ENCODE results near the gene PTMA. TPM values are rescaled to one million over a fixed set of nuclear protein-coding genes. Genes with fewer than 3 reads are reported as not detected.
A peak's percentile ranks its signal among the peaks of the same experiment; 100 is the strongest.

Gene PTMA
- total RNA-seq, 1 experiment from 2014 or later = 1,354 TPM

DNA sequence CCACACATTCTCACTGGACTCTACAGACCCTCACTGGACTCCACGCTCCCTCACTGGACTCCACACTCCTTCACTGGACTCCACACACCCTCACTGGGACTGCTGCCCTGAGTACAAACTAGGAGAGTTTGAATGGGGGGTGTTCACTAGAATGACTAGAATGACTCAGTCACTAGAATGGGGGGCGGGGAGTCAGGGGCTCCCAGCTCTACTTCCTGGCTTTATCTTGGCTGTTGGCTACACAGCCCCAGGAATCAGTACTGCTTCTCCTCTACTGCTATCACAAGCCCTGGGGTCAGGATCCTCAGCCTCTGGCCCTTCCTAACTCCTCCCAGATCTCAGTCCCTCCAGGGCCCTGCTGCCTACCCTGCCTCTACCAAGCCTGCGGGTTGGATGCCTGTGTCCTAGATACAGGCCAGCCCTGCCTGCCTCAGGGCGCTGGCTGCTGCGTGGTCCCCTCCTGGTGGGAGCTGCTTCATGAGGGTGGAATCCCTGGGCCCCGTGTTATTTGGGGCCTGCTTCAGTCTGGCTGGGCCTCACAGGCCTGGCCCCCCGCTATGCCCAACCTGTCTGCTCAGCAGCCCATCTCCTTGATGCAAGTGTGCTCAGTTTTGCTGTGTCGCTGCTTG, 7.8 kb downstream of the PTMA start:
- Mint-ChIP-seq H3K27ac (ENCODE audit: unreplicated experiment) (peak overlapping the region; percentile 26), H3K27me3 (ENCODE audit: unreplicated experiment) (no peaks in the 10 kb centered on the region), H3K36me3 (ENCODE audit: insufficient read depth, unreplicated experiment) (peaks cover 49% of the 10 kb centered on the region), H3K4me3 (ENCODE audit: low read depth, unreplicated experiment) (no peak overlapping the region), H3K4me1 (ENCODE audit: low read depth, unreplicated experiment) (peaks cover 44% of the 10 kb centered on the region), H3K9me3 (ENCODE audit: low read depth, unreplicated experiment) (no peaks in the 10 kb centered on the region)
- intact Hi-C loops (cut with micrococcal nuclease; ENCODE audit: unreplicated experiment) = loop anchor here (1.0 to 2.0 kb wide), 3 partner anchors 39 to 103 kb away; no protein-coding TSS in a partner anchor
- CTCF ChIA-PET = interaction anchor here (0.6 to 5.3 kb wide), 3 partner anchors 39 to 103 kb away, joined by 4 to 78 read pairs (median 22); no protein-coding TSS in a partner anchor
- no peak for DNase-seq
- no TSS peak for BruUV-seq (replicated peaks)
- TF ChIP-seq, protein P1, sequence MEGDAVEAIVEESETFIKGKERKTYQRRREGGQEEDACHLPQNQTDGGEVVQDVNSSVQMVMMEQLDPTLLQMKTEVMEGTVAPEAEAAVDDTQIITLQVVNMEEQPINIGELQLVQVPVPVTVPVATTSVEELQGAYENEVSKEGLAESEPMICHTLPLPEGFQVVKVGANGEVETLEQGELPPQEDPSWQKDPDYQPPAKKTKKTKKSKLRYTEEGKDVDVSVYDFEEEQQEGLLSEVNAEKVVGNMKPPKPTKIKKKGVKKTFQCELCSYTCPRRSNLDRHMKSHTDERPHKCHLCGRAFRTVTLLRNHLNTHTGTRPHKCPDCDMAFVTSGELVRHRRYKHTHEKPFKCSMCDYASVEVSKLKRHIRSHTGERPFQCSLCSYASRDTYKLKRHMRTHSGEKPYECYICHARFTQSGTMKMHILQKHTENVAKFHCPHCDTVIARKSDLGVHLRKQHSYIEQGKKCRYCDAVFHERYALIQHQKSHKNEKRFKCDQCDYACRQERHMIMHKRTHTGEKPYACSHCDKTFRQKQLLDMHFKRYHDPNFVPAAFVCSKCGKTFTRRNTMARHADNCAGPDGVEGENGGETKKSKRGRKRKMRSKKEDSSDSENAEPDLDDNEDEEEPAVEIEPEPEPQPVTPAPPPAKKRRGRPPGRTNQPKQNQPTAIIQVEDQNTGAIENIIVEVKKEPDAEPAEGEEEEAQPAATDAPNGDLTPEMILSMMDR (IDR thresholded peaks at IDR 0.05; ENCODE audit: unreplicated experiment) = no peak

DNA sequence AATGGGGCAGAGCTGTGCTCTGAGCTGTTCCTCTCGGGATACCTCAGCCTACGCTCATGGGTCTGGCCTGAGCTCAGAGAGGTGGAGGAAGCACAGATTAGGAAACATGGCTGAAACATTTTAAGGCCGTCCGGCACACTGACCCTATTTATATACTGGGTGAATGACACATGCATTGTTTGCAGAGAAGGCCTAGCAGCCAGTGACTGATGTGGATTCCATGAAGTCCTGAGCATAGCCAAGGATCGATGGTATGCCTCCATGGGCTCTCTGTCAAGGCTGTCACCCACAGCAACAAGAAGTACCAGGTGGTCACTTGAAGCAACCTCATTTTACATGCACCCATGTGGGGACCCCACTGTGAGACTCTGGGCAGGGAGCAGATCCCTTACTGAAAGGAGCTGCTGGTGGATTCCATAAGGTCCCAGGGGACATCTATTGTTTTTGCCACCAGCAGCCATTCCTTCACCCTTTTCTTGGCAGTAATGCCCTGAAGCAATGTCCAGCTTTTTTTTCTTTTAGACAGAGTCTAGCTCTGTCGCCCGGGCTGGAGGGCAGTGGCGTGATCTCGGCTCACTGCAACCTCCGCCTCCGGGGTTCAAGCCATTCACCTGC, 8.4 kb downstream of the PTMA start:
- H3K9me3 Mint-ChIP-seq (ENCODE audit: low read depth, unreplicated experiment) = no peaks in the 10 kb centered on the region
- H3K4me3 Mint-ChIP-seq (ENCODE audit: low read depth, unreplicated experiment) = no peak overlapping the region
- intact Hi-C loops (cut with micrococcal nuclease; ENCODE audit: unreplicated experiment) = no loop called here
- TF ChIP-seq, protein P1 (IDR thresholded peaks at IDR 0.05; ENCODE audit: unreplicated experiment) = no peak
- DNase-seq = no peak
- peaks cover 43% of the 10 kb centered on the region for H3K36me3 Mint-ChIP-seq (ENCODE audit: insufficient read depth, unreplicated experiment)
- no TSS peak for BruUV-seq (replicated peaks)
- H3K4me1 Mint-ChIP-seq (ENCODE audit: low read depth, unreplicated experiment) = peaks cover 37% of the 10 kb centered on the region
- no peaks in the 10 kb centered on the region for H3K27me3 Mint-ChIP-seq (ENCODE audit: unreplicated experiment)
- H3K27ac Mint-ChIP-seq (ENCODE audit: unreplicated experiment) = no peak overlapping the region
- CTCF ChIA-PET = interaction anchor here (5.3 kb wide), 1 partner anchor 39 kb away, joined by 78 read pairs; no protein-coding TSS in a partner anchor

DNA sequence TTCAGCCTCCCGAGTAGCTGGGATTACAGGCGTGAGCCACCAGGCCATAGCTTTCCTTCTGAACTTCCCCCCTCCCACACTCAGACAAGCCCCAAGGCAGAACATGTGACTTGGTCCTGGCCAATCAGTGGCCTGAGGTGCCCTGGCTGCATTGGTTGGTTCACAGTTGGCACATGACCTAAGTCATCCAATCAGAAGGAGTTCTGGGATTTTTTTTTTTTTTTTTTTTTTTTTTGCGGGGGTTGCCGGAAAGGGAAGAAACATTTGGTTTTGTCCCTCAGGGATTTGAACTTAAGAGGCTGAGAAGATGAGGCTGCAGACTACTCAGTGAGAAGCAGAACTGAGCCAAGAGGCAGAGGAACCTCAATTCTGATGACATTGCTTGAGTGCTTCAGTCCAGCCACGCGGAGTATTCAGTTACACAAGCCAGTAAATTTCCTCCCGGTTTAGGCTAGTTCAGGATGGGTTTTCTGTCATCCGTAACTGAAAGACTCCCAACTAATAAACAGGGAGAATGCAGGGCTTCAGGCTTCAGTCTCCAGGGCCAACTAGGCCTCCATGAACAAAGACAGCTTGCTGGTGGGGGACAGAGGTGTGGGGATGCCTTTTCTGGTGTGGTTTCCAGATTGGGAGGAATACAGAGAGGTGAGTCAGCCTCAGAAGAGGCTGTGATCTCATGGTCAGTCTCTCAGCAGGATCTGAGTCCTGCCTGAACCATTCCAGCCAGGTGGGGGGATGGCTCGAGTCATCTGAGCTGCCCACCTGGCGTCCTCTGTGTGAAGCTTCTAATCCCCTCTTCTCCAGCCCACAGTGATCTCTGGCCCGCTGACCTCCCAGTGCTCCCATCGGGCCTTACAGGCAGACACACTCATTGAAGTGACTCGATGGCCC, 9.2 kb downstream of the PTMA start:
- Mint-ChIP-seq H3K27me3 (ENCODE audit: unreplicated experiment) (no peaks in the 10 kb centered on the region), H3K36me3 (ENCODE audit: insufficient read depth, unreplicated experiment) (peaks cover 35% of the 10 kb centered on the region), H3K4me3 (ENCODE audit: low read depth, unreplicated experiment) (no peak overlapping the region), H3K4me1 (ENCODE audit: low read depth, unreplicated experiment) (peaks cover 30% of the 10 kb centered on the region), H3K9me3 (ENCODE audit: low read depth, unreplicated experiment) (no peaks in the 10 kb centered on the region), H3K27ac (ENCODE audit: unreplicated experiment) (no peak overlapping the region)
- CTCF ChIA-PET = no interaction called here
- no peak for DNase-seq
- TF ChIP-seq, protein P1 (IDR thresholded peaks at IDR 0.05; ENCODE audit: unreplicated experiment) = no peak
- intact Hi-C loops (cut with micrococcal nuclease; ENCODE audit: unreplicated experiment) = no loop called here
- BruUV-seq (replicated peaks) = no TSS peak

DNA sequence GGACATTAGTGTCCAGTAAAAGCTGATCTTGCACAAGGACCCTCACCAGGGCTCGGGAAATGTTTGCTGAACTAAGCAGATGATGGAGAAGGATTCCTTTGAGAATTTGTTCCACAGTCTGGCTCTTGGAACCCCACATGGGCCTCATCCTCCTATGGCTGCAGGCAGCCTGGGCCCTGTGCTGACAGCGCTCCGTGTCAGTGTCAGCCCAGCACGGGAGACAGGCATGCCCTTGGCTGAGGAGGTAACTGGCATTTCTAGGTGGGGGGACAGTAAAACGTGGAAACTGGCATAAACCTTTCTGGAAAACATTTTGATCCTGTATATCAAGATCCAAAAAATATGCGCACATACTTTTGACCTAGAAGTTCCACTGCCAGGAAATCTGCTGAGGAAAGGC, 10.5 kb downstream of the PTMA start:
- Mint-ChIP-seq H3K4me1 (ENCODE audit: low read depth, unreplicated experiment) (peaks cover 21% of the 10 kb centered on the region), H3K27ac (ENCODE audit: unreplicated experiment) (no peak overlapping the region), H3K36me3 (ENCODE audit: insufficient read depth, unreplicated experiment) (peaks cover 24% of the 10 kb centered on the region), H3K9me3 (ENCODE audit: low read depth, unreplicated experiment) (no peaks in the 10 kb centered on the region), H3K4me3 (ENCODE audit: low read depth, unreplicated experiment) (no peak overlapping the region), H3K27me3 (ENCODE audit: unreplicated experiment) (no peaks in the 10 kb centered on the region)
- CTCF ChIA-PET = no interaction called here
- TF ChIP-seq, protein P1 (IDR thresholded peaks at IDR 0.05; ENCODE audit: unreplicated experiment) = no peak
- DNase-seq = no peak
- intact Hi-C loops (cut with micrococcal nuclease; ENCODE audit: unreplicated experiment) = no loop called here
- BruUV-seq (replicated peaks) = no TSS peak
